Fibroblast of skin of back (primary cell): ENCODE results near the gene HSPB9.

Source experiments
- DNase-seq: peaks from one replicate; pipeline ENCODE4 v3.0.0-alpha.2; 2013

The HSPB9 gene

DNA sequence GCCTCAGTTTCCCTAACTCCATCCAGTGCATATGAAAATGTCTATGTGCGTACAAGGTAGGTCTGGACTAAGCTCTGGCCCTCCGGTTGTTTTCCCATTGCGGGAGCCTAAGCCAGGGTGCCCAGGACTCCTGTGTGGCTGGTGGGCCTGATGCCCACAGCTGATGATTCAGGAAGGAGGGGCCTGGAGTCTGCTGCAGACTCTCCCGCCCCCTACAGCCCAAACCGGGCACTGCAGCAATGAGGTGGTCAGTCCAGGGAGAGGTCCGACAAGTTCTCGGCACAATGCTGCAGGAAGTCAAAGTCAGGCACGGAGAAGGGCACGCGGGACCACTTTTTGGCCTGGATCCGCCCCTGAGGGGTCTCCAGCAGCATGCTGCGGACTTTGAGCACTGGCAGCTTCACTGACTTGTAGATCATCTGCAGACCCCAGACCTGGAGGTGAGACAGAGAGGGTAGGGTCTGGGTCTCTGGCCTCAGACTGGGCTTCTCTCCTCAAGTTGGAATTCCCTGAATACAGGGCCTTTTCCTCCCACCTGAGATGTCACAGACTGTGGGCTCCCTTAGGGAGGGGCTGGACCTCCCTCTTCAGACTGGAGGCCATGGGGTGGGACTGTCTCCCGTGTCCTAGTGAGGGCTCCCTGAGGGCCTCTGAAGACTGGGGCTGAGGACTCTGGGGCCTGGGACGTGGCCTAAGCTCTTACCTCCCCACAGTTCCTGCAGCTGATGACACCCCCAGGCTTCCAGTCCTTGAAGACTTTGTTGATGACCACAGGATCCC is 20.9 kb upstream of the HSPB9 start:
- peak; percentile 62 for DNase-seq

DNA sequence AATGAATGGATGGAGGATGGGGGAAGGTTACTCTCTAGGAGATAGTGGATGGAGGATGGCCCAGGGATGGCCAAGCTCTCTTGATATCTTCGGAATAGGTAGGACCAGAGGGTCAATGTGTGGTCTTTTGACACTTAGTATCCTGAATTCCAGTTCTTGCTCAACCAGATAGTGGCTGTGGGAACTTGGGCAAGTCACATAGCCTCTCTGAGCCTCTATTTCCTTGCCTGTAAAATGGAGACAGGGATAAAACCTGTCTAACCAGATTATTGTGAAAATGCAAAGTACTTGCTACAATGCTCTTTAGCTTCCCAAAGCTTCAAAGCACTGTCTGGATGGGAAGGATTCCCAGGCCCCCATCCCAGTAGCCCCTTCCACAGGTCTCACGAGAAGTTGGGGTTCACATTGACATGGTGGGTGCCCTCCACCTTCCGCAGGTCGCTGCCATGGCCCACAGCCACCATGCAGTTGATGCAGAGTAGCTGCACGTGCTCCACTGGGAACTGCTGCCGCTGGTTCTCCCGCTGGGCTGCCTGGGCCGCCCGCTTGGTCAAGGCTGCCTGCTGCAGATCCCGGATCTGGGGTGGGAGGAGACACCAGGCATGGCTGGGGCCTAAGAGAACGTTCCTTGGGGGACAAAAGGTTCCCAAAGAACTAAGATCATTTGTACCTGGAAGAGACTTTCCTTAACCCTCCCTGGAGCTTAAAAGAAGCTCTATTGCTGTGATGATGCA is 19.2 kb upstream of the HSPB9 start:
- no peak for DNase-seq

DNA sequence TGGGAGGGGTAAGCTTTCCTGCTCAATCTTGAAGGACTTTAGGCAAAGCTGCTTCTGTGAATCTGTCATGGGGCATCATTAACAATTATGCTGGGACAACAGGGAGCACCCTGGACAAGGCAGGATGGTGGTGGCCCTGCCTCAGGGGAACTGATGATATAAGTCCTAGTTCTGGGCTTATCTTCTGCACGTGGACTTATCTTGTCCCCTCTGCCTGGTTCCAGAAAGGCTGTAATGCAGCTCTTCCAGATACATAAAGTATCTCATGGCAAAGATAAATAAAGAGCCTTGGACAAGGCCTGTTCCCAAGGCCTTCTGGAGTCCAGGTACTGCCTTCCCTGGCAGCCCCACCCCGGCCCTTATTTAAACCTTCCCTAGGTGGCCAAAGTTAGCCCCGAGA is 18.3 kb upstream of the HSPB9 start:
- DNase-seq: no peak

DNA sequence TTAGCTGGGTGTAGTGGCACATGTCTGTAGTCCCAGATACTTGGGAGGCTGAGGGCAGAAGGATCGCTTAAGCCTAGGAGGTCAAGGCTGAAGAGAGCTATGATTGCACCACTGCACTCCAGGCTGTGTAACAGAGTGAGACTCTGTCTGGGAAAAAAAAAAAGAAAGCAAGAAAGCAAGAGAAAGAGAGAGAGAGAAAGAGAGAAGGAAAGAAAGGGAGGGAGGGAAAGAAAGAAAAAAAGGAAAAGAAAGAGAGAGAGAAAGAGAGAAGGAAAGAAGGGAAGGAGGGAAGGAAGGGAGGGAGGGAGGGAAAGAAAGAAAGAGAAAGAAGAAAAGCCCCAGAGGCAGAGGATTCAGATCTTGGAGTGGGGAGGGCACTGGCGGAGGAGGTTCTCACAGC is 16.6 kb upstream of the HSPB9 start:
- DNase-seq: no peak

DNA sequence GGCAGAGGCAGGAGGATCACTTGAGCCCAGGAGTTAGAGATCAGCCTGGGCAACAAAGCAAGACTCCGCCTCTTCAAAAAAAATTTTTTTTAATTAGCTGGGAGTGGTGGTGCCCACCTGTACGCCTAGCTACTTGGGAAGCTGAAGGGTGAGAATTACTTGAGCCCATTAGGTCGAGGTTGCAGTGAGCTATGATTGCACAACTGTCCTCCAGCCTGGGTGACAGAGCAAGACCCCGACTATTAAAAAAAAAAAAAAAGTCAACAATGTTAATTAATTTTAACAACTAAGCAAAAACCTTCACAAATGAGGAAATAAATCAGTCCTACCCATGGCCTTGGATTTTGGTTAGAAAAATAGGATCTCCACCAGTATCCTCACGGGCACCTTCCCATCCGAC is 15.5 kb upstream of the HSPB9 start:
- DNase-seq: no peak

DNA sequence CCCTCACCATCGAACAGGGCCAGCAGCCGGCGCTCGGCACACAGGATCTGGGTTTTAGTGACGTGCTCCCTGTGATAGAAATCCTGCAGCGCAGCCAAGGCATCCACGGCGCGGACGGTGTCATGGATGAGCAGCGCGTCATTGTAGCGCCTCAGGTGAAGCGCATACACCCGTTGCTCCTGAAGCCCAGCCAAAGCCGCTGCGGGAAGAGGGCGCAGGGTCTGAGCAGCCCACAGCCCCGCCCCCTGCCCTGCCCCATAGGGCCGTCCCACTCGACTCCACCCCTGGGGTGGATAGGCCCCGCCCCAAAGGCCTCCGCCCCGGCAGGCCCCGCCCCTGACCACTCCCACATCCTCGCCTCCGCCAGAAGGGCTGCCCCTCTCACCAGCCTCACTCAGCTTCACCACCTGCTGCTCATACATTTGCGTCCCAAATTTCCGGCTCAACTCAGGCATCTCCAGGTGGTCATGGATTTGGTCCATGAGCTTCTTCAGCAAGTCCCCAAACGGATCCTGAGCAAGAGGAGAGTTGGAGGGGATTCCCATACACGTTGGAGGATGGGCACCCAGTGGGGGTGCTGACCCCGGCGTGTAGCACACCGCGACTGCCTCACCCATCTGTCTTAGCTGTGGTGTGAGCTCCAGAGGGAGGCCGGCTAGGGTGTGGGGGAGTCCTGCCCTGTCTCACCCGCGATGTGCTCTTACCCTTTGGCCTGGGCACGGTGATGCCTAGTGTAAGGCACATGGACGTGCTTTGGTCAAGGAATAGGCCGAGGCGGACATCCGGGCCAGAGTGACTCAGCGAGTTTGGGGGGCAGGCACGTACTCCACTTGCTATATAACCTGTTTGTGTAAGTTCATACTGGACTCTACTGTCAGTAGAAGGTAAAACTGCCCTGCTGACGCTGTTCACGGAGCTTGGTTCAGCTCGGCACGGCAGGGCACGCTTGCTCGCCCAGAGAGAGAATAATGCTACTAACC is 14.7 kb upstream of the HSPB9 start:
- DNase-seq: peak; percentile 56

DNA sequence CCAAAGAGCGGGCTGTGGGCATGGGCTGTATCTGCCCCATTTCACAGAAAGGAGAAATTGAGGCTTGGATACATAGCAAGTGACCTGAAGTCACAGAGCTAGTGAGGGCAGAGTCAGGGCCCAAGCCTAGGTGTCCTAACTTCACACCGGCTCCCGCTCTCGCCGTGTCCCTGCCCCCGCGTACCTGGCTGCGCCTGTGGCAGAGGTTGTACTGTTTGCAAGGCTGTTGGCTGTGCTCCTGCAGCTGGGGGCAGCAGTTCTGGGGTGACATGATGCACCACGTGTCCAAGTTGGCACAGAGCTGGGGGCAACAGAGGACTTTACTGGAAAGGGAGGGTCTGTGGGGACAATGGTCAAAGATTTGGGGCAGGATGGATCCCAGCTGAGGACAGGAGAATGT is 13.5 kb upstream of the HSPB9 start:
- DNase-seq: no peak

DNA sequence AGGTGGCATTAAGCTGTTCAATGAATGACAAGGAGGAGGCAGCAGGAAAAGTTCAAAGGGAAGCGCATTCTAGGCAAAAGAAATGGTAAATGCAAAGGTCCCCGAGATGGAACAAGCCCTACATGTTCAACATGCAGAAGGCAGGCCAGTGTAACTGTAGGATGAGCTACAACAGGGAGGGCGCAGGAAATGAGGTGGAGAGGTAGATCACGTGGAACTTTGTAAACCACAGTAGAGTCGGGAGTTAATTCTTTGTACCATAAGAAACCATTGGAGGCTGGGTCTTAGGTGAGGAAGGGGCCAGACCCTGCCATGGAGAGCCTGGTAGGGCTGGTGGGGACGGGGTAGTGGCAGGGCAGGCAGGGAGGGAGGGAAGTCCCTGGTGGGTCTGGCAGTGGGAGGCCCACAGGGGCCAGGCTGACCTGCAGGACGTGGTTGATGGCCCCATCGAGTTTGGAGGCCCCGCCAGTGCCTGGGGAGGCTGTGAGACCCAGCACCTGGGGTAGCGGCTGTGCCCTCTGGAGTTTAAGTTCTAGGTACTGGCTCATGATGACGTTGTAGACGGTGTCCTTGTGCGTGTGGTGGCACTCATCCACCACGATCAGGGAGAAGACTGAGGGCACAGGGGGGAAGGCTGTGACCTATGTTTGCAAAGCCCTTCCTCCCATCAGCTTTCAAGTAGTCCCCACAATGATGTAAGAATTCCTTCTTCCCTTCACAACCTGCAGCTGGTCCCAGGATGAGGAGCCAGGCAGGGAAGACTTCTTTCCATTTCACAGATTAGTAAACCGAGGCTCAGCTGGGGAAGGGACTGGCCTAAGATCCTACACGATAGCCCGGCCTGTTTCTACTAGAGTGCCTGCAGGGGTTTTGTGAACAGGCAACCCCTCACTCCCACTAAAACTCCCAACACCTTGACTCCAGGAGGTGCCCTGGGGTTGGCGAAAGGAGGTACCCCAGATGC is 12.0 kb upstream of the HSPB9 start:
- no peak for DNase-seq

DNA sequence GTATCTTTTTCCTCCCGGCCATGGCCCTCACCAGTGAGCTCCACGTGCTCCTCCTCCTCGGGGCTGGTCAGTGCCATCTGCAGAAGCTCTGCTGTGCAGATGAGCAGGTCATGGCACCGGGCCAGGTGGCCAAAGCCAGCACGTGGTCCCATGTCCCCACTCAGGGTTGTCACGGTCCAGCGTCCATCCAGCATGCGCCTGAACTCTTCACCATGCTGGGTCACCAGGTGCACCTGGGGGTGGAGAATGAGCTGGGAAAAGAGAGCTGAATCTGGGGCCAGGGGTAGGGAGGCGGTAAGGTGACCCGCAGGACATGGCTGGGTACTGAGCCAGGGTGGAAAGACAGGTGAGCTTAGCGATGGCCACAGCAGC is 11.4 kb upstream of the HSPB9 start:
- no peak for DNase-seq

DNA sequence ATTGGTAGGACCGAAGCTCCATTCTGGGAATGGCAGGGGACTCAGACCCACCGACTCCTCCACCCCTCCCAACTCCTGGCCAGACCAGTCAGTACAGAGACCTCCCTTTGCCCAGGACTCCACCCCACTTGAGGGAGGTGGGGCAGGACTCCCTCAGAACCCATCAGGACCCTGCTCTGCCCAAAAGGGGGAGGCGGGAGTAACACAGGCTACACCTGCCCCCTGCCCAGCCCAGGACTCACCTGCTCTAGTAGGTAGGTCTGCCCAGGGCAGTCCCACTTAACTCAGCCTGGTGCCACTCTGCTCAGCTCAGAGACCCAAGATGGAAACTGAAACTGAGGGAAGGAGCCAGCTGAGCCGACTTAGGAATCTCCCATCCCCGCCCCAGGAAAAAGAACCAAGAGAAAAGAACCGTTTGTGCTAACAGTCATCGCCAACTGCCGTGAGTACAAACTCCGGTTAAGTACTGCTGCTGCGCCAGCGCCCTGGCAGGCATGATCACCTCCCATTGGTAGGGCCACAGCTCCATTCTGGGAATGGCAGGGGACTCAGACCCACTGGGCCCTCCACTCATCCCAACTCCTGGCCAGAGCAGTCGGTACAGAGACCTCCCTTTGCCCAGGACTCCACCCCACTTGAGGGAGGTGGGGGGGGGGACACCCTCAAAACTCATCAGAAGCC is 10.6 kb upstream of the HSPB9 start:
- DNase-seq: peak; percentile 41

DNA sequence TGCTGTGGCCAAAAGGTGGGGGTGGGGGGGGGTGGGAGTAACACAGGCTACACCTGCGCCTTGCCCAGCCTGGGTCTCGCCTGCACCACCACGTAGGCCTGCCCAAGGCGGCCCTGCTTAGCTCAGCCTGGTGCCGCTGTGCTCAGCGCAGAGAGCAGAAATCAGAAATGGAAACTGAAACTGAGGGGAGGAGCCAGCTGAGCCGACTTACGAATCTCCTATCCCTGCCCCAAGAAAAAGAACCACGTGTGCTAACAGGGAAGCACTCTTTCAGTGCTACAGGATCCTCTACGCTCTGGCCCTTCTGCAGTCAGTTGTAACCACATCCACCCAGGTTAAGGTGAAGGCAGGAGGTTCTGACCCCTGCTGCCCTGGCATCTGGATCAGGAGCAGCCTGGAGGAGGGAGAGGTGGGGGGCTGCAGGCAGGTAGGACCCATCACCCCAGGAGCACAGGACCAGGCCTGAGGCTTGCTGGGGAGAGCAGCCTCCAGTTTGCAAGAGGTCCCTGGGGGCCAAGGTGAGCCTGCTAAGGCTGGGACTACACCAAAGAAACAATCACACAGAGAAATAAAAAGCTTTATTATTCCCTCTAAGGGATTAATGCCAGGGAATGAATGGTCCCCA is 9.9 kb upstream of the HSPB9 start, which contains the start of gene DHX58:
Gene DHX58 (minus strand): TSS at position 163 of the 625 bp plus-strand sequence. CDS start 822 bp downstream, outside the sequence.
- peak; percentile 84 for DNase-seq

DNA sequence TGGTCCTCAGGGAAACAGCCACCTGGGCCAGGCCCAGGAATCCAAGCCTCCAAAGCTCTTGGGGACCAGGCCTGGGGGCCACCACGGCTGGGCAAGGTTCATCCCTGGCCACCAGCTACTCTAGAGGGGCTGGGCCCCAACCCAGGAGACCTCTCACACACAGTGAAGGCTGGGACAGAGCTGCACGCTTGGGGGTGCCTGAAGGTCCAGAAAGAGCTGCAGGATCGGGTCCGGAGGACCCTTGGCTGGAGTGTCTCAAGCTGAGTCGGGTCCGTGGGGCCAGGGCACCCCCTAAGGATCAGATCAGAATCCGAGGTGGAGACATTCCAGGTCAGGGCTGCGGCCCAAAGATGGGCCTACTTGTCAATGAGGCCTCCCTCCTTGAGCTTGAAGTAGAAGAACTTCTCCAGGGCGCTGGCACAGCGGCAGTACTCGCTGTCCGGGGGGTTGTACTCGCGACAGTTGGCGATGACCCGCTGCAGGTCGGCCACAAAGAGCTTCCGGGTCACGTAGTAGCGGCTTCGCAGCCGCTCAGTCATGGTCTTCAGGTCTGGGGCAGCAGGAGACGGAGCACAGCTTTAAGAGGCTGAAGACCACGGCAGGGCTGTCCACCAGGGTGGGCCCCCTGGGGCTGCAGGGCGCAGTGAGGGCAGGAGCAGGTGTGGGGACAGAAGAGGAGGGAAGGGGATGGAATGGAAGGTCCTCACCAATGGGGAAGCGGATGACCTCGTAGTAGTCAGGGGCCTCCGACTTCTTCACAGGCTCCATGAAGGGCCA is 9.1 kb upstream of the HSPB9 start:
- no peak for DNase-seq

DNA sequence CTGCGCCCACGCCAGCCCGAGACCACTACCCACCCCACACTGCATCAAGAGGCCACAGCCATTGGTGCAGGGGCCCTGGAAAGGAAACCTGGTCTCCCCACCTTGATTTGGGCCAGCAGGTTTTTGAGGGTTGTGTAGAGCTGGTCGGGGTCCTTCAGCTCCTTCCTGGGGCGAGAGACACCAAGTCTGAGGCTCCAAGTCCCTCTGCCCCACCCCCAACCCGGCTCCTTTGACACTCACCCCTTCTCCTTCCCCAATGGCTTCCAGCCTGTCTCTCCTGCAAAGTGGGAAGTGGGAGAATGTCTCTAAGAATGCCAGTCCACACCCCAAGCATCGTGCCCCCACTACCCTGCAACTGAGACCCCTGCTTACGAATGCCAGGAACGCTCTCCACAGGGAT is 8.5 kb upstream of the HSPB9 start:
- DNase-seq: no peak

DNA sequence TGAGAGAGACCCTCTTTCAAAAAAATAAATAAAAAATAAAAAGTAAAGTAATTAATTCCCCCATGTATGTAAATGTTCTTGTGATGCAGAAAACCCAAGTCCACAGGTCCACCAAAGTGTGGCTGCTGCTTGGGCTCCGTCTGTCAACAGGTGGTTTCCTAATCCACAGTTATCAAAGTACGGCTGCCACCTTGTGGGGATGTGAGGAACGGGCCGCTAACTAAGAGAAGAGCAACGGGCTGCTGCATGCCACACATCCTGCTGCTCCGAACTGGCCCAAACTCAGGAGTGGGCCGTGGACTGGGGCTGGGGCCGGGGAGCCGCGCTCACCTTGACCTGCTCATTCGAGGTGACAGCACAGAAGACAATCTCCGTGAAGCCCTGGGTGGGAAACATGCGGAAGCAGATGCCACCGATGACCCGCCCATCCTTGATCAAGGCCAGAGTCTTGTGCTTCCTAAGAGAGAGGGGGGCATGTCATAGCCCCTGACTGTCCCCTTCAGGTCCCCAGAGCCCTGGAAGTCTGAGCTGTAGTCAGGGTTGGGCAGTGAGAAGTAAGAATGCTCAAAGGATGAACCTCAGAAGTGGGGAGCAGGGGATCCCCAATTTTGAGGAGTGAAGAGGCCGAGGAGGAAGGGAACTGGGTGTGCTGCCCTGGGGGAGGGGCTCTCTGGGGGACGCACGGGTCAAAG is 5.8 kb upstream of the HSPB9 start:
- DNase-seq: peak; percentile 71

DNA sequence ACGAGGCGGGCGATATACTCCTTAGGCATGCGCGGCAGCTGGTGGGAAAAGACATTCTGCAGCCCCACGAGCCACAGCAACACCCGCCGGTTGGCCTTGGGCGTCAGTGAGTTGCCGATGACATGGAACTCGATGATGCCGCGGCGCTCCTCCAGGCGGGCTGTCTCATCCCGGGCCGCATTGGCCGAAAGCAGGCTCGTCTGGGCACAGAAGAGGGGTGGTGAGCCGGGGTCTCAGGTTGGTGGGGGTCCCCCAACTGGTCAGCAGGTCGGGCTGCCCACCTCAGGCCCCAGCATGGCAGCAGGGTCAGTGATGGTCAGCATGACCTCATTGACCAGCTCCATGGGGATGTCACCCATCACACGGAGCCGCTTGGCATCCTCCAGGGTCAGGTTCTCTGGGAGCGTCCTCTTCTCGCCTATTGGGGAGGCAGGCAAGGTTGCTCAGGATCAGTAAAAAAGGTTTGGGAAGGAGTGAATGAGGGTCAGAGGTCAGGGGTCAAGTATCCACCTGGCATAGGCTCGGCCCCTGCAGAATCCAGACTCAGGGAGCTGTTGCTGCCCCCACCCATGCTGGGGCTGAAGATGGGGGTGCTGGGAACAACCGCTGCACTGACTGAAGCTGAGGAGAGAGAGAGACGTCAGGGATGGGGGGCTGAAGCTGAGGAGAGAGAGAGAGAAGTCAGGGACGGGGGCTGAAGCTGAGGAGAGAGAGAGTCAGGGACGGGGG is 5.0 kb upstream of the HSPB9 start:
- DNase-seq: no peak

DNA sequence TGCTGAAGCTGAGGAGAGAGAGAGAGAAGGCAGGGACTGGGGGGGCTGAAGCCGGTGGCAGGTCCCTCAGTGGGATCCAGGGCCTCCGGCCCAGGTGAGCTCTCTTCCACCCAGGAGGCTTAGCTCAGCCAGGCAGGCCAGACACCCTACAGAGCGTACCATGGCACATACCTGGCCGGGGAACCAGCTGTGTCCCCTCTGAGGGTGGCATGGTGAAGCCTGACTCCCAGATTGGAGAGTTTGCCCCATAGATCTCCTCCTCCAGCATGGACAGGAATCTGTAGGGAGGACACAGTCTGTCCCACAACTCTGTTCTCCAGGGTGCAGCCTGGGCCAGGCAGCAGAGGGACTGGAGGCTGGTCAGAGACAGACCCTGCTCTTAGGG is 4.5 kb upstream of the HSPB9 start:
- no peak for DNase-seq

DNA sequence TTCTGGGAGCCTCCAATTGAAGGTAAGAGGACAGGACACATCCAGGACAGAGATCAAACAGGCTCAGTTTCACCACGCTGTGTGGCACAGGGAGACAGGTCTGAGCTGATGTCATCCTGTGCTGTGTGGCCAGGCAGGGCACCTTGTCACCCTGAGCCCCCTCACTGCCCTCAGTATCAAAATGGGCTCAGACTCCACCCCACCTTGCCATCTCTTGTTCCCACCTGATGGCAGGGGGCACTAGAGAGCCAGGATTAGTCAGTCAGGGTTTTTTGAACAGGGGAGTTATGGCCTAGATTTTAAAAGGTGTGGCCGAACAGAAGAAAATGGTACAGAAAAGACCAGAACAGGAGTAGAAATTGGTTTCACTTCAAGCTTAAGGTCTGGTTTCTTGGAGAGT is 4.1 kb upstream of the HSPB9 start:
- DNase-seq: peak; percentile 30

DNA sequence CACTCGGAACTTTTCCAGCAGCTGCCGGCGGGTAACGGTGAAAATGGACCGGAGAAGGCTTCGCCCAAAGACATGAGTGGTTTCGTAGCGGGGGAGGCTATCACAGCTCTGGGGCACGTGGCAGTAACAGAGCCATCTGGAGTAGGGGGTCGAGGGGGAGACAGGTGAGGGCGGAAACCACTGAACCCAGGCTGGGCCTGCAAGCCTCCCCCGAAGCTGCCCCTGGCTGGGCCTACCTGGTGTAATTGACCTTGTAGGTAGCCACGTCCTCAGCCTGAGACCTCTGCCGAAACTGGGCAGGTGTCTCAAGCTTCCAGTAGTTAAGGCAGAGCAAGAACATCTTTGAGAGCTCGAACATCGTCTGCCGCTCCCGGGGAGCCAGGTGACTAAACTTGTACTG is 3.3 kb upstream of the HSPB9 start:
- no peak for DNase-seq
